Measurements from ENCODE around the gene STK10.

GRCh38 chr5:172077664-172078425 is 110.2 kb downstream of the STK10 start:
- TF ChIP-seq BHLHE40 (IDR thresholded peaks at IDR 0.05; ENCODE audit: borderline replicate concordance) (no peak), SP1 (IDR thresholded peaks at IDR 0.05) (no peak)
